Fibroblast of mammary gland (primary cell): ENCODE results near the gene KIF26B.
A peak's percentile ranks its signal among the peaks of the same experiment; 100 is the strongest.

Experiments used
- DNase-seq: peaks from one replicate; pipeline ENCODE4 v3.0.0-alpha.2; 2010; ENCODE audit warnings: low read depth
- H3K4me3 ChIP-seq: 2 replicates; pipeline ENCODE4 v1.5.1; 2011; ENCODE audit warnings: low read depth, mild to moderate bottlenecking, low read length, moderate library complexity; ENCODE audit not compliant: control insufficient read depth
- TF ChIP-seq, protein P1 (sequence below): conservative IDR thresholded peaks from 2 replicates; pipeline ENCODE4 v1.5.1; 2011; ENCODE audit warnings: low read depth, low read length, inconsistent platforms; ENCODE audit not compliant: control insufficient read depth, insufficient read depth

KIF26B gene

DNA sequence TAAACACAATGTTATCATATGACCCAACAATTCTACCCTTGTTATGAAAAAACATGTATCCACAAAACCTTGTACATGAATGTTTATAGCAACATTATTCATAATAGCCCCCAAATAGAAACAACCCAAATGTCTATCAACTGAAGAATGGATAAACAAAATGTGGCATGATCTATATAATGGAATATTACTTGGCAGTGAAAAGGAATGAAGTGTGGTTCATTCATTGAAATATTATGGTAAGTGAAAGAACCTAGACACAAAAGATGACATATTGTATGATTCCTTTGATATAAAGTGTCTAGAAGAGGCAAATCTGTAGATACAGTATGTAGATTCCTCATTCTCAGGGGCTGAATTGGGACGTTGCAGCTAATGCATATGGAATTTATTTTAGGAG is 151.2 kb downstream of the KIF26B start:
- DNase-seq: no peak
- TF ChIP-seq, protein P1, sequence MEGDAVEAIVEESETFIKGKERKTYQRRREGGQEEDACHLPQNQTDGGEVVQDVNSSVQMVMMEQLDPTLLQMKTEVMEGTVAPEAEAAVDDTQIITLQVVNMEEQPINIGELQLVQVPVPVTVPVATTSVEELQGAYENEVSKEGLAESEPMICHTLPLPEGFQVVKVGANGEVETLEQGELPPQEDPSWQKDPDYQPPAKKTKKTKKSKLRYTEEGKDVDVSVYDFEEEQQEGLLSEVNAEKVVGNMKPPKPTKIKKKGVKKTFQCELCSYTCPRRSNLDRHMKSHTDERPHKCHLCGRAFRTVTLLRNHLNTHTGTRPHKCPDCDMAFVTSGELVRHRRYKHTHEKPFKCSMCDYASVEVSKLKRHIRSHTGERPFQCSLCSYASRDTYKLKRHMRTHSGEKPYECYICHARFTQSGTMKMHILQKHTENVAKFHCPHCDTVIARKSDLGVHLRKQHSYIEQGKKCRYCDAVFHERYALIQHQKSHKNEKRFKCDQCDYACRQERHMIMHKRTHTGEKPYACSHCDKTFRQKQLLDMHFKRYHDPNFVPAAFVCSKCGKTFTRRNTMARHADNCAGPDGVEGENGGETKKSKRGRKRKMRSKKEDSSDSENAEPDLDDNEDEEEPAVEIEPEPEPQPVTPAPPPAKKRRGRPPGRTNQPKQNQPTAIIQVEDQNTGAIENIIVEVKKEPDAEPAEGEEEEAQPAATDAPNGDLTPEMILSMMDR: no peak
- no peak overlapping the region for H3K4me3 ChIP-seq

DNA sequence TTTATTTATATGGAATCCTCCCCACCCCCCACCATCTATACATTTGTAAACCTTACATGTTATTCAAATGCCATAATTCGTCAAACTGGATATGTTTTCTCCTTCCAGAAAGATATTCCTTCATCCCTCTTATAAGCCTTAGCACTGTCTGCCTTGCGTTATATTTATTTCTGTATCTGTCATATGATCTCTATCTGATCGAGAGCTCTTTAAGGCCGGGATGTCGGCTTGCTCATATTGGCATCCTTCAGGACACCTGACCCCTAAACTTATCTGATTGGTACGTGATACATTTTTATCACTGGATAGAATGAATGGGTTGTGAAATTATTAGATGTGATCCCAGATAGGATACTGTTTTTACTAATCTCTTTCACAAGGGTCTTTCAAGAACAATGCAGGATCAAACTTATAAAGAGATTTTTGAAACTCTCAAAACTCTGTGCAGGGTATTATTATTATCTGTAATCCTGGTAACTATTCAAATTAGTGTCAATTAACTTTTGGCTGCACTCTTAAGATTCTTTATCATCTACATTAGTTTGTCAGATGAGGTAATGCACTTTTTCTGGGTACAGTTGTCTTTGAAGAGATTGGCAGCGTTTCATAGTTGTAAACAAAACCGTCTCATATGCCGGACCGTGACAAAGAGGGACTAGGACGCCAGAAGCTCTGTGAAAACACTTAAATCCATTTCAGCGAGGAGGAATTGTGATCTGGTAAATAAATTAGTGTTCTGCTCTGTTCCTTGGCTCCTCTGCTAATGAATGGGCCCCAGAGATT is 152.0 kb downstream of the KIF26B start:
- TF ChIP-seq, protein P1: no peak
- DNase-seq: no peak

DNA sequence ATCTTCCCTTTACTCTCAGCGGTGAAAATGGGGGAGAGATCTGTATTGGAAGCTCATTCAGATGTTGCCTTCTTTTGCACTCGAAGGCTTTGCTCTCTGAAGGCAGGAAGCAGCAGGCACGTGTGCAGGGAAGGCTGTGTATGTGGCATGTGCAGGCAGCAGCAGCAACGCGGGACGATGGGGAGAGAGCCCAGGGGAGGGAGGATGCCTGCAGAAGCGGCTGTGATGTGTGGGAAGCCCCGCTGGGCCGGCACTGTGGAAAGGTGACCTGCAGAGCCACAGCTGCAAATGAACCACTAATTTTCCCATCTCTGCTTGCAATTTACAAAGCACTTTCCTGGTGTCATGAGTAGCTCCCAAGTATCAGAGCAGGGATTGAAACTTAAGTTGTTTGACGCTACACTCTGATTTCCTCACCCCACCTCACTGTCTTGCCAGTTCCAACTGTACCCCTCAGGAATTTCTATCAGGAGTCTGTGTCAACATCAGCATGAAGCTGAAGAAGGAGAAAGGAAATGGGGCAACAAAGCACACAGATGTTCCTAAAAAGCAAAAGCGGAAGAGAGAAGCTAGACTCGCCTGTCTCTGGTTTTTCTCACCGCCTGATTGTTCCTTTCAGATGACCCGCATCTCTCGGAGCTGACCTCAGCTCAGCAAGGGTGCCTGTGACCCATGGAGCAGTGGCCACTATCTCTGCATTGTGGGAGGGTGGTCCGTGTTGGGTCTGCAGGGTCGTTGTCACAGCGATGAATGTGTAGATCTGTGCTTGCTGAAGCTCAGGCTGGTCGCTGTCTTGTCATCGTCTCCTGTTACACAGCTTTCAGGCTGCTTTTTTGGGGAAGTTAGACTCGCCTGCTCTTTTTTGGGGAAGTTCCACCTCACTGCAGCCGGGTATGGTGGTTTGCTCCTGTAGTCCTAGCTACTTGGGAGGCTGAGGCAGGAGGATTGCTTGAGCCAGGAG is 156.1 kb downstream of the KIF26B start:
- no peak overlapping the region for H3K4me3 ChIP-seq
- TF ChIP-seq, protein P1: no peak
- peak; percentile 37 for DNase-seq

More for the DNA sequence above, 152.0 kb downstream of the KIF26B start:
- H3K4me3 ChIP-seq: no peak overlapping the region

DNA sequence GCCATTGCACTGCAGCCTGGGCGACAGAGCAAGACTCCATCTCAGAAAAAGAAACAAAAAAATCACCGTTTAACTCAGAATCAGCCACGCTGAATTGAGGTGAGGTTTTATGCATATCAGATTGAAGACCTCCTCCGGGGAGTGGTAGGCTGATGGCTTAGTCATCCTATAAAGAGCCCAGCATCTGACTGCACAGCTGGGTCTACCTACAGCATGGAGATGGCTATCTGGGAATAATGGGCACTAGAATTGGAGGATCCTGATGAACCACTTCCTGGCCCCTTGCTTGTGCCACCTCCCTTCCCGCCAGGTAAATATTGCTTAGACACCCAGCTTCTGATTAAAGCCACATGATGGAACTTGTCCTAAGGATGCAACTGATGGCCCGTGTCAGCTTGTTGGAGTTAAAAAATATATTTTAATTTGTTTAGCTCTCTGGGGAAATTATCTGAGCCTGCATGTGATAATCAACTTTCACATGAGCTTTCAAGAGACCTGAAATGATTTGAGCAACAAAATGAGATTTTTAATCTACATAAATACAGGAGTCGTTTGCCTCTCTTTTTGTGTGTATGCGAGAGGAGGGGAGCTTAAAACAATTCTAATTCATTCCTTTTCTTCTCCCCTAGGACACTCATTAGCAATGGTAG is 157.2 kb downstream of the KIF26B start:
- no peak overlapping the region for H3K4me3 ChIP-seq
- no peak for DNase-seq
- TF ChIP-seq, protein P1: no peak

DNA sequence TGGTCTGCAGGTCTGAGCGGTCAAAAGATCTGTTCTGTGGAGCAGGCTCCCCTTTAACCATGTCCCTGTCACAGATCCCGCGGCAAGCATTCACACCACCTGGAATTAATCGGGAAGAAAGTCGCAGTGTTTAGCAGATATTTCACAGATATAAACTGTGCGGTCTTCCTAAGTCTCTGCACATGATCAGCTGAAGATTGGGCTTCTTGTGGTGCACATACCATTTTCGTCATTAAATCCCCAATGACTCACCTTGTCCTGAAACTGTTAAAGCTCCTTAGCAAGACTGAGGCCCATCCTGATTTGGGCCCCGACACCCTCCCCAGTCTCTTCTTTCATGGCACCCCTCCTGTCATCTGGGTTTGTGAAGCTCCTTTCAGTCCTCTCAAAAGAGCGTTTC is 158.8 kb downstream of the KIF26B start:
- TF ChIP-seq, protein P1: no peak
- no peak overlapping the region for H3K4me3 ChIP-seq
- DNase-seq: no peak

DNA sequence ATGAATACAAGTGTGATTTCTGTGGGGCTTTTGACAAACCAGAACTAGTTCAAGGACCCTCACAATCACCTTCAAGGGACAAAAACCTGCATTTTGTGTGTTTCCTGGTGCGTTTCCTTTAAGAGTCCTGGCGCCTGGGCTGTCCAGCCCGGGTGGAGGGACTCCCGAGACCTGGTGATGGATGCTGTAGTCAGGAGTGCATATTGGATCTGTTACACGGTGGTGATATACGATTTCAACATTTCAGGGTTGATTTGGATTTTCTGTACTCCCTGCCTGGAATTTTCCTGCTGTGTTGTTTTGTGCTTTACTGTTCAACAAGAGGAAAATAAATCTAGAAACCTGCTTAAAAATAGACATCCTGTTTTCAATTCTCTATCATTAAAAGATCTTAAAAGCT is 162.0 kb downstream of the KIF26B start:
- TF ChIP-seq, protein P1: no peak
- DNase-seq: no peak
- no peak overlapping the region for H3K4me3 ChIP-seq
